Choroid plexus epithelial cell (primary cell): Measurements from ENCODE around the gene CBARP.
A peak's percentile ranks its signal among the peaks of the same experiment; 100 is the strongest.

Source experiments
- DNase-seq: peaks from one replicate; pipeline ENCODE4 v3.0.0-alpha.2; 2010; ENCODE audit warnings: low read depth
- H3K4me3 ChIP-seq: 2 replicates; pipeline ENCODE4 v1.5.1; 2011; ENCODE audit warnings: low read depth, mild to moderate bottlenecking, control low read depth, low read length, moderate library complexity
- TF ChIP-seq, protein P1 (sequence below): conservative IDR thresholded peaks from 2 replicates; pipeline ENCODE4 v1.5.1; 2011; ENCODE audit warnings: low read depth, mild to moderate bottlenecking, control low read depth, inconsistent platforms, low read length, moderate library complexity

CBARP gene

GRCh38 chr19:1252821-1253513 is 15.2 kb upstream of the CBARP start:
- peak; percentile 99 for DNase-seq
- peak overlapping the region; percentile 78 for H3K4me3 ChIP-seq
- TF ChIP-seq, protein P1, sequence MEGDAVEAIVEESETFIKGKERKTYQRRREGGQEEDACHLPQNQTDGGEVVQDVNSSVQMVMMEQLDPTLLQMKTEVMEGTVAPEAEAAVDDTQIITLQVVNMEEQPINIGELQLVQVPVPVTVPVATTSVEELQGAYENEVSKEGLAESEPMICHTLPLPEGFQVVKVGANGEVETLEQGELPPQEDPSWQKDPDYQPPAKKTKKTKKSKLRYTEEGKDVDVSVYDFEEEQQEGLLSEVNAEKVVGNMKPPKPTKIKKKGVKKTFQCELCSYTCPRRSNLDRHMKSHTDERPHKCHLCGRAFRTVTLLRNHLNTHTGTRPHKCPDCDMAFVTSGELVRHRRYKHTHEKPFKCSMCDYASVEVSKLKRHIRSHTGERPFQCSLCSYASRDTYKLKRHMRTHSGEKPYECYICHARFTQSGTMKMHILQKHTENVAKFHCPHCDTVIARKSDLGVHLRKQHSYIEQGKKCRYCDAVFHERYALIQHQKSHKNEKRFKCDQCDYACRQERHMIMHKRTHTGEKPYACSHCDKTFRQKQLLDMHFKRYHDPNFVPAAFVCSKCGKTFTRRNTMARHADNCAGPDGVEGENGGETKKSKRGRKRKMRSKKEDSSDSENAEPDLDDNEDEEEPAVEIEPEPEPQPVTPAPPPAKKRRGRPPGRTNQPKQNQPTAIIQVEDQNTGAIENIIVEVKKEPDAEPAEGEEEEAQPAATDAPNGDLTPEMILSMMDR = no peak

DNA sequence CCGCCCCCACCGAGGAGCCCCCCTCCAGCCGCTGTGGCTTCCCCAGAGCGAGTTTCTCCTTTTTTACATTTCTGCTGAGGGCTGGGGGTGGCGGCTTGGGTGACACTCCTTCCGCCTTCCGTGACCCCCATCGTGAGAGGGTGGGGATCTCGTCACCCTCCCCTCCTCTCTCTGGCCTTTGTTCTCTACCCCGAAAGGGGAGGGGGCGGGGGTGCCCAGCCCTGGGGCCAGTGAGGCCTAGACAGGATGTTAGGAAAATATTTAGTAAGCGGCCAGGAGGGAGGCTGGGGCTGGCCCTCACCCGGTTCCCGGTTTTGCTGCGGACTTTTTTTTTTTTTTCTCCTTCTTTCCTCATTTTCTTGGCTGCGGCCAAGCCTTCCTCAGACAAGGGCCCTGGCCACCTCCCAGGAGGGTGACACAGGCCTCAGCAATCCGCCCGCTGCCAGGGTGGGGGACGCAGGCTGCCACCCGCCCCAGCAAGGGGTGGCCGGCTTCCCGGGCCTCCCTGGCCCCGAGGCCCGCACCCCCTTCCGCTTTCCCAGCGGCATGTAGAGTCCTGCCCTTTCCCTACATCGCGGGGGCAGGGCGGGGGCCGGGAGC is 14.5 kb upstream of the CBARP start:
- peak; percentile 90 for DNase-seq
- TF ChIP-seq, protein P1 = no peak

GRCh38 chr19:1251330-1252220 is 13.8 kb upstream of the CBARP start:
- H3K4me3 ChIP-seq = peak overlapping the region; percentile 78
- DNase-seq = peak; percentile 81
- TF ChIP-seq, protein P1 = no peak

More for the DNA sequence above, 14.5 kb upstream of the CBARP start:
- peak overlapping the region; percentile 78 for H3K4me3 ChIP-seq

DNA sequence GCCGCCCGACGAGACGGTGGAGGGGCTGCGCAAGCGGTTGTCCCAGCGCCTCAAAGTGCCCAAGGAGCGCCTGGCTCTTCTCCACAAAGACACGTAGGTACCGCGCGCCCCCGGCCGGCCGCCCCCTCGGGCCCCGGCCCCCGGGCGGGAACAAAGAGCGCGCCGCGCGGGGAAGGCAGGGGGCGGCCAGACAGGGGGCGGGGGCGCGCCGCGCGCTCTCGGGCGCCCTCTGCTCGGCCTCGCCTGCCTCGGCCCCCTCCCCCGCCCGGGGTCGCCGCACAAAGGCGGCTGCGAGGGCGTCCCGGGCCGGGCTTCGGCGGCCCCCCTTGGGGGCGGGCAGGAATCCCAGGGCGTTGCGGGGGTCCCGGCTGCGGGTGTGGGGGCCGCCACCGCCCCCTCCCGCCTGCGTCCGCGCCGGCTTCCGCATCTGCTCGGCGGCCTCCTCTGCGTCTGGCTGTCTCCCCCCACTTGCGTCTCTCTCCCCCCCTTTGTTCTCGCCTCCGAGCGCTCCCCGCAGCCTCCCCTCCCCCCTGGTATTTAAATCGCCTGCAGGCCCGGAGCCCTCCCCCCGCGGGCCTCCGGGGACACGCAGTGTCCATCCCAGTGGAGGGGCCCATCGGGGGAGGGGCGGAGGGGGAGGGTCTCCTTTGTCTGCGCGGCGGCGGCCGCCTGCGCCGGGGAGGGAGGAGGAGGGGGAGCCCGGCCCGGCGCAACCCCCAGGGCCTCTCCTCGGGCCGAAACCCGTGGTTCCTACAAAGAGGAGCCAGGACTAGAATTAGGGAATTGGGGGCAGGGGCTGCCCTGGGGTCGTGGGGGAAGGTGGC is 12.8 kb upstream of the CBARP start:
- DNase-seq = peak; percentile 81
- peak overlapping the region; percentile 78 for H3K4me3 ChIP-seq
- TF ChIP-seq, protein P1 = no peak

DNA sequence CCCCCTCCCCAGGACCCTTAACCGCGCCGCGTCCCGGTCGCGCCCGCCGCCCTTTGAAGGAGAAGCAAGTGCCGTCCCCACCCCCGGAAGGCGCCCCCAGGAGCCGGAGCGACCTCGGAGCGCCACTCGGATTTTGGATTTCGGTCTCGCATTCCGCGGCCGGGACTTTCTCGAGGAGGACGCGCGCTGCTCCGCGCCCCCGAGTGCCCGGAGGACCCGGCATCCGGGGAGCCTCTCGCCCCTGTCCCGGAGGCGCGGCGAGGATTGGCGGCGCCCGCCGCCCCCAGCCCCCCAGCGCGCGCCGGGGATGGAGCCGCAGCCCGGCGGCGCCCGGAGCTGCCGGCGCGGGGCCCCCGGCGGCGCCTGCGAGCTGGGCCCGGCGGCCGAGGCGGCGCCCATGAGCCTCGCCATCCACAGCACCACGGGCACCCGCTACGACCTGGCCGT is 12.2 kb upstream of the CBARP start:
- DNase-seq = no peak
- TF ChIP-seq, protein P1 = no peak
- H3K4me3 ChIP-seq = peak overlapping the region; percentile 78

- TF ChIP-seq, protein P1 = no peak
- DNase-seq = peak; percentile 97
- peak overlapping the region; percentile 78 for H3K4me3 ChIP-seq
Measured at GRCh38 chr19:1249298-1249989, 11.6 kb upstream of the CBARP start.
